DND-41 (cell line): ENCODE measurements around the gene TRAPPC10.

Experiments
- ATAC-seq: fragments of 200-7000 bp; cut with Tn5 transposase; 3 replicates; pipeline ENCODE4 v1.9.1; 2021; ENCODE audit warnings: low read depth; ENCODE audit not compliant: insufficient read depth
- DNase-seq: peaks from one replicate; pipeline ENCODE4 v3.0.0-alpha.2; 2020
- H2AFZ ChIP-seq: 2 replicates; pipeline ENCODE4 v1.6.0; 2012; ENCODE audit warnings: low read depth, low read length
- H3K27ac ChIP-seq: 2 replicates; pipeline ENCODE4 v1.5.1; 2012; ENCODE audit warnings: low read length, inconsistent platforms
- H3K27me3 ChIP-seq: fragments of 200-600 bp; sonication (generic); 2 replicates; pipeline ENCODE4 v1.6.0; 2012; ENCODE audit warnings: low read length, mild to moderate bottlenecking, inconsistent platforms; ENCODE audit not compliant: insufficient read depth, poor library complexity
- H3K36me3 ChIP-seq: 2 replicates; pipeline ENCODE4 v1.5.1; 2012; ENCODE audit warnings: low read length, inconsistent platforms; ENCODE audit not compliant: insufficient read depth
- H3K4me1 ChIP-seq: 2 replicates; pipeline ENCODE4 v1.5.1; 2012; ENCODE audit warnings: mild to moderate bottlenecking, low read length; ENCODE audit not compliant: insufficient read depth
- H3K4me2 ChIP-seq: 2 replicates; pipeline ENCODE4 v1.6.0; 2012; ENCODE audit warnings: mild to moderate bottlenecking, moderate library complexity, low read length, inconsistent platforms; ENCODE audit not compliant: insufficient read depth
- H3K4me3 ChIP-seq, 2 experiments: fragments of 200-600 bp in 1 of 2; shearing (Covaris generic) in 1 of 2; 2 replicates each; pipeline ENCODE4 v1.5.1; 2012 to 2016; ENCODE audit warnings: inconsistent platforms in 2 of 2, low read length in 2 of 2, mild to moderate bottlenecking in 2 of 2, low read depth in 1 of 2, moderate library complexity in 1 of 2
- H3K79me2 ChIP-seq: 2 replicates; pipeline ENCODE4 v1.6.0; 2012; ENCODE audit warnings: low read length, inconsistent platforms; ENCODE audit not compliant: insufficient read depth
- H3K9ac ChIP-seq: 2 replicates; pipeline ENCODE4 v1.6.0; 2012; ENCODE audit warnings: low read depth, mild to moderate bottlenecking, inconsistent platforms, low read length, moderate library complexity
- H3K9me3 ChIP-seq: 2 replicates; pipeline ENCODE4 v1.5.1; 2012; ENCODE audit warnings: low read length, moderate library complexity, mild to moderate bottlenecking, inconsistent platforms; ENCODE audit not compliant: insufficient read depth, severe bottlenecking
- H4K20me1 ChIP-seq: 2 replicates; pipeline ENCODE4 v1.6.0; 2012; ENCODE audit warnings: low read length; ENCODE audit not compliant: insufficient read depth
- CTCF ChIP-seq: IDR thresholded peaks from 2 replicates; pipeline ENCODE4 v1.5.1; 2012; ENCODE audit warnings: borderline replicate concordance, low read length, moderate library complexity, mild to moderate bottlenecking; ENCODE audit not compliant: poor library complexity, severe bottlenecking; ENCODE audit errors: extremely low read depth
- EZH2 ChIP-seq: IDR thresholded peaks from 3 replicates; pipeline ENCODE4 v1.6.1; 2012; ENCODE audit warnings: borderline replicate concordance, low read depth, mild to moderate bottlenecking, moderate library complexity, low read length, inconsistent platforms; ENCODE audit not compliant: severe bottlenecking

The TRAPPC10 gene

GRCh38 chr21:44087426-44088400, 75.6 kb downstream of the TRAPPC10 start:
- no peak overlapping the region for H3K4me2 ChIP-seq

GRCh38 chr21:44088401-44088780, 76.3 kb downstream of the TRAPPC10 start:
- H3K9ac ChIP-seq, result no peak overlapping the region
- no peaks in the 10 kb centered on the region for H3K27me3 ChIP-seq
- no peak for TF ChIP-seq EZH2
- TF ChIP-seq CTCF, result no peak
- no peaks in the 10 kb centered on the region for H3K79me2 ChIP-seq
- ATAC-seq (no peak), DNase-seq (no peak)
- no peaks in the 10 kb centered on the region for H3K9me3 ChIP-seq
- peaks cover 86% of the 10 kb centered on the region for H3K36me3 ChIP-seq
- no peak overlapping the region for H3K4me2 ChIP-seq
- no peak overlapping the region for H3K4me3 ChIP-seq
- H3K4me1 ChIP-seq, result no peaks in the 10 kb centered on the region
- no peak overlapping the region for H2AFZ ChIP-seq
- no peak overlapping the region for H3K27ac ChIP-seq
- peaks cover 33% of the 10 kb centered on the region for H4K20me1 ChIP-seq

More at GRCh38 chr21:44087426-44088400, 75.6 kb downstream of the TRAPPC10 start:
- Histone ChIP-seq H3K4me3 (no peak overlapping the region), H3K27me3 (no peaks in the 10 kb centered on the region), H3K36me3 (peaks cover 86% of the 10 kb centered on the region), H3K9ac (no peak overlapping the region), H3K9me3 (no peaks in the 10 kb centered on the region), H2AFZ (no peak overlapping the region), H3K27ac (no peak overlapping the region), H3K79me2 (no peaks in the 10 kb centered on the region; the same call in 1 of the 2 replicates), H4K20me1 (peaks cover 33% of the 10 kb centered on the region), H3K4me1 (no peaks in the 10 kb centered on the region)
- ATAC-seq (no peak), DNase-seq (no peak)
- TF ChIP-seq EZH2, result no peak
- no peak for TF ChIP-seq CTCF

- no peak for ATAC-seq
- H3K27ac ChIP-seq, result no peak overlapping the region
- no peaks in the 10 kb centered on the region for H3K4me1 ChIP-seq
- peaks cover 28% of the 10 kb centered on the region for H4K20me1 ChIP-seq
- H3K79me2 ChIP-seq, result no peaks in the 10 kb centered on the region
- H3K9me3 ChIP-seq, result no peaks in the 10 kb centered on the region
- no peak for DNase-seq
- H2AFZ ChIP-seq, result no peak overlapping the region
- no peak overlapping the region for H3K9ac ChIP-seq
- no peak overlapping the region for H3K4me3 ChIP-seq
- peaks cover 85% of the 10 kb centered on the region for H3K36me3 ChIP-seq
- no peaks in the 10 kb centered on the region for H3K27me3 ChIP-seq
- no peak for TF ChIP-seq EZH2
- TF ChIP-seq CTCF, result no peak
- no peak overlapping the region for H3K4me2 ChIP-seq
Observed at GRCh38 chr21:44089001-44089911, 77.1 kb downstream of the TRAPPC10 start.
